H1 (cell line): Measurements from ENCODE around the gene MAP4K4. TPM values are rescaled to one million over a fixed set of nuclear protein-coding genes. Genes with fewer than 3 reads are reported as not detected.

ENCODE experiments used
- CTCF ChIA-PET: fragments of 300-600 bp; sonication (Branson Sonifier 250); formaldehyde crosslinking; loops from one replicate; lab custom pipeline; 2021; ENCODE audit not compliant: partially characterized antibody; lab: Charles Lee
- POLR2A ChIA-PET: fragments of 300-600 bp; sonication (Branson Sonifier 250); formaldehyde crosslinking; loops from one replicate; lab custom pipeline; 2021; ENCODE audit warnings: inconsistent platforms; ENCODE audit not compliant: partially characterized antibody; lab: Charles Lee
- DNase-seq, 2 experiments: peaks; one replicate each; pipeline versions ENCODE4 v3.0.0 to v3.0.0-alpha.2; 2010 to 2022; ENCODE audit warnings: low spot score in 2 of 2, low read depth in 1 of 2, mixed read lengths in 1 of 2
- FAIRE-seq: peaks from 2 replicates; lab custom pipeline; 2011; peaks lifted over from hg19 to GRCh38; lab: Jason Lieb, UNC
- H2AFZ ChIP-seq: 2 replicates; pipeline ENCODE4 v1.8.1; 2012; ENCODE audit warnings: low read length, inconsistent platforms
- H2AK5ac ChIP-seq: 2 replicates; pipeline ENCODE4 v1.6.1; 2013; ENCODE audit warnings: low read depth, low read length
- H2BK120ac ChIP-seq: replicated peaks from 2 replicates; pipeline ENCODE3; 2013; ENCODE audit warnings: low read depth, low read length, inconsistent platforms
- H2BK12ac ChIP-seq: 2 replicates; pipeline ENCODE4 v1.6.1; 2013; ENCODE audit warnings: low read depth, low read length
- H2BK15ac ChIP-seq: 2 replicates; pipeline ENCODE4 v1.6.1; 2013; ENCODE audit warnings: low read length
- H2BK20ac ChIP-seq: 2 replicates; pipeline ENCODE4 v1.6.1; 2013; ENCODE audit warnings: low read length
- H2BK5ac ChIP-seq: 2 replicates; pipeline ENCODE4 v1.6.1; 2013; ENCODE audit warnings: low read depth, low read length
- H3K14ac ChIP-seq: 2 replicates; pipeline ENCODE4 v1.6.1; 2013; ENCODE audit warnings: inconsistent platforms; ENCODE audit not compliant: insufficient read length
- H3K18ac ChIP-seq: 2 replicates; pipeline ENCODE4 v1.6.1; 2013; ENCODE audit warnings: low read length; ENCODE audit errors: extremely low read depth
- H3K23ac ChIP-seq: 2 replicates; pipeline ENCODE4 v1.6.1; 2013; ENCODE audit warnings: inconsistent platforms; ENCODE audit not compliant: insufficient read length
- H3K23me2 ChIP-seq: 2 replicates; pipeline ENCODE4 v1.6.1; 2013; ENCODE audit warnings: low read depth, low read length
- H3K27ac ChIP-seq: 2 replicates; pipeline ENCODE4 v1.6.1; 2011; ENCODE audit warnings: low read depth, low read length, inconsistent platforms
- H3K27me3 ChIP-seq, 4 experiments: replicated peaks in 1 of 4; 1 replicate in 1 of 4; 2 replicates in 3 of 4; pipeline versions ENCODE4 v1.6.1 to v1.8.1; 2011 to 2013; ENCODE audit warnings: low read length in 3 of 4, mild to moderate bottlenecking in 3 of 4, inconsistent platforms in 2 of 4, mixed read lengths in 2 of 4, moderate library complexity in 1 of 4; ENCODE audit not compliant: control insufficient read depth in 3 of 4, insufficient read depth in 3 of 4; ENCODE audit errors: extremely low read depth in 1 of 4
- H3K36me3 ChIP-seq, 4 experiments: 2 replicates each; pipeline versions ENCODE4 v1.6.1 to v1.8.1; 2011 to 2013; ENCODE audit warnings: mild to moderate bottlenecking in 4 of 4, low read length in 3 of 4, moderate library complexity in 2 of 4, control low read depth in 1 of 4, inconsistent platforms in 1 of 4; ENCODE audit not compliant: insufficient read depth in 4 of 4, control insufficient read depth in 2 of 4
- H3K4ac ChIP-seq: replicated peaks from 2 replicates; pipeline ENCODE3; 2013; ENCODE audit warnings: low read length, low read depth, mixed read lengths, inconsistent platforms; ENCODE audit not compliant: insufficient read length
- H3K4me1 ChIP-seq, 4 experiments: replicated peaks in 1 of 4; 1 replicate in 1 of 4; 2 replicates in 3 of 4; pipeline versions ENCODE4 v1.6.1 to v1.8.1; 2011 to 2013; ENCODE audit warnings: low read length in 3 of 4, inconsistent platforms in 2 of 4, mixed read lengths in 1 of 4; ENCODE audit not compliant: insufficient read depth in 4 of 4, control insufficient read depth in 3 of 4
- H3K4me2 ChIP-seq, 2 experiments: 2 replicates each; pipeline versions ENCODE4 v1.6.1 to v1.8.1; 2011 to 2013; ENCODE audit warnings: low read depth in 2 of 2, low read length in 2 of 2, control low read depth in 1 of 2, inconsistent platforms in 1 of 2, mild to moderate bottlenecking in 1 of 2; ENCODE audit not compliant: insufficient read depth in 1 of 2
- H3K4me3 ChIP-seq, 4 experiments: fragments of 200-600, 300-600 bp in 1 of 4; sonication (generic), shearing (Covaris generic), sonication (Bioruptor Twin) in 1 of 4; 2 replicates each; pipeline versions ENCODE4 v1.5.1 to v1.8.1; 2011 to 2016; ENCODE audit warnings: low read length in 4 of 4, low read depth in 3 of 4, control low read depth in 2 of 4, inconsistent platforms in 2 of 4, mild to moderate bottlenecking in 2 of 4, mixed read lengths in 1 of 4, moderate library complexity in 1 of 4; ENCODE audit not compliant: insufficient read depth in 2 of 4; ENCODE audit errors: extremely low read depth in 1 of 4
- H3K56ac ChIP-seq: replicated peaks from 2 replicates; pipeline ENCODE3; 2013; ENCODE audit warnings: low read depth, mild to moderate bottlenecking, mixed read lengths, low read length, inconsistent platforms; ENCODE audit not compliant: insufficient read length
- H3K79me1 ChIP-seq: 2 replicates; pipeline ENCODE4 v1.6.1; 2013; ENCODE audit warnings: low read depth, low read length, control low read depth
- H3K79me2 ChIP-seq, 2 experiments: 2 replicates each; pipeline versions ENCODE4 v1.6.1 to v1.8.1; 2012 to 2013; ENCODE audit warnings: low read length in 2 of 2, mild to moderate bottlenecking in 2 of 2, inconsistent platforms in 1 of 2; ENCODE audit not compliant: insufficient read depth in 2 of 2, control insufficient read depth in 1 of 2
- H3K9ac ChIP-seq, 4 experiments: replicated peaks in 1 of 4; 1 replicate in 1 of 4; 2 replicates in 3 of 4; pipeline versions ENCODE4 v1.6.1 to v1.8.1; 2011 to 2013; ENCODE audit warnings: low read depth in 3 of 4, low read length in 3 of 4, control low read depth in 2 of 4, mild to moderate bottlenecking in 2 of 4, moderate library complexity in 2 of 4, inconsistent platforms in 1 of 4; ENCODE audit errors: extremely low read depth in 1 of 4
- H3K9me3 ChIP-seq, 2 experiments: 2 replicates each; pipeline versions ENCODE4 v1.6.1 to v1.8.1; 2012 to 2013; ENCODE audit warnings: mild to moderate bottlenecking in 2 of 2, moderate library complexity in 2 of 2, control low read depth in 1 of 2, inconsistent platforms in 1 of 2, low read depth in 1 of 2, low read length in 1 of 2, mixed read lengths in 1 of 2; ENCODE audit not compliant: insufficient read depth in 2 of 2
- H4K20me1 ChIP-seq, 2 experiments: replicated peaks in 1 of 2; 2 replicates each; pipeline versions ENCODE3 to v1.8.1; 2011 to 2013; ENCODE audit warnings: inconsistent platforms in 2 of 2, low read length in 2 of 2, mild to moderate bottlenecking in 1 of 2; ENCODE audit not compliant: insufficient read depth in 2 of 2, control insufficient read depth in 1 of 2
- H4K5ac ChIP-seq: 2 replicates; pipeline ENCODE4 v1.6.1; 2013; ENCODE audit warnings: low read length, low read depth, mixed read lengths, inconsistent platforms; ENCODE audit not compliant: insufficient read length
- H4K8ac ChIP-seq: 2 replicates; pipeline ENCODE4 v1.8.0; 2013; ENCODE audit warnings: mild to moderate bottlenecking, moderate library complexity, low read length, inconsistent platforms; ENCODE audit not compliant: insufficient read depth; ENCODE audit errors: extremely low read depth
- H4K91ac ChIP-seq: replicated peaks from 2 replicates; pipeline ENCODE3; 2013; ENCODE audit warnings: low read length, mixed read lengths, inconsistent platforms; ENCODE audit not compliant: insufficient read length
- ATF3 ChIP-seq: IDR thresholded peaks from 2 replicates; pipeline ENCODE4 v1.6.1; 2011; ENCODE audit warnings: low read depth, mild to moderate bottlenecking, low read length; ENCODE audit not compliant: insufficient read depth
- BACH1 ChIP-seq: IDR thresholded peaks from 2 replicates; pipeline ENCODE4 v1.6.1; 2012; ENCODE audit warnings: low read length, improper control_type of control experiment
- BCL11A ChIP-seq, 2 experiments: IDR thresholded peaks; one replicate each; pipeline ENCODE4 v1.6.1; 2011; ENCODE audit warnings: low read depth in 2 of 2, low read length in 2 of 2, mild to moderate bottlenecking in 2 of 2
- NANOG ChIP-seq: IDR thresholded peaks from 2 replicates; pipeline ENCODE4 v1.6.1; 2011; ENCODE audit warnings: low read length, low read depth, mild to moderate bottlenecking, inconsistent platforms; ENCODE audit not compliant: insufficient read depth, poor library complexity, severe bottlenecking
- POU5F1 ChIP-seq: IDR thresholded peaks from 2 replicates; pipeline ENCODE4 v1.6.1; 2011; ENCODE audit warnings: low read depth, mild to moderate bottlenecking, low read length, moderate library complexity
- RXRA ChIP-seq: IDR thresholded peaks from 2 replicates; pipeline ENCODE4 v1.6.1; 2011; ENCODE audit warnings: low read depth, mild to moderate bottlenecking, low read length, moderate library complexity; ENCODE audit not compliant: insufficient read depth
- SAP30 ChIP-seq: fragments of 300-600 bp; sonication (generic); IDR thresholded peaks from 2 replicates; pipeline ENCODE4 v1.7.1; 2012; ENCODE audit warnings: low read length, moderate library complexity, mild to moderate bottlenecking, inconsistent platforms; ENCODE audit not compliant: insufficient read depth, insufficient replicate concordance
- SIX5 ChIP-seq: IDR thresholded peaks from 2 replicates; pipeline ENCODE4 v1.6.1; 2011; ENCODE audit warnings: mild to moderate bottlenecking, low read depth, low read length
- TAF1 ChIP-seq: IDR thresholded peaks from 2 replicates; pipeline ENCODE4 v1.6.1; 2011; ENCODE audit warnings: mild to moderate bottlenecking, low read depth, low read length
- TCF12 ChIP-seq: IDR thresholded peaks from 2 replicates; pipeline ENCODE4 v1.6.1; 2011; ENCODE audit warnings: low read depth, mild to moderate bottlenecking, low read length
- WGBS, 2 experiments: shearing (Covaris generic) in 1 of 2; methylation state at CpG; one replicate each; pipeline versions ENCODE4 v1.1.6 to v1.1.7; 2013 to 2015; ENCODE audit warnings: low lambda C conversion rate in 2 of 2, mixed read lengths in 2 of 2, inconsistent platforms in 1 of 2, low coverage in 1 of 2, missing lambda C conversion rate in 1 of 2; ENCODE audit not compliant: insufficient replicate concordance in 2 of 2, insufficient coverage in 1 of 2, insufficient read length in 1 of 2; ENCODE audit errors: extremely low coverage in 1 of 2, missing lambda C conversion rate in 1 of 2; 5-methylcytosine and 5-hydroxymethylcytosine counted together
- polyA plus RNA-seq, 7 experiments: library from polyadenylated mRNA; depleted of rRNA in 3 of 7; stranded (reverse) in 5 of 7; unstranded in 2 of 7; fragments of >200 nt in 5 of 7; fragments of 200-250 nt in 2 of 7; gene quantifications; 1 replicate in 5 of 7; 2 replicates in 1 of 7; 4 replicates in 1 of 7; pipeline versions ENCODE4 v1.2.1 to v1.2.3, GENCODE V29; 2011 to 2013; ENCODE audit warnings: missing spikeins in 2 of 7, mixed read lengths in 2 of 7
- total RNA-seq: library from RNA; stranded (reverse); fragmentation: NEBNext Ultra II Directional; extraction: Animal tissue kit (Norgen Biotek cat#: 25700); gene quantifications from 2 replicates; pipeline ENCODE4 v1.2.1, GENCODE V29; 2021
- TF ChIP-seq, protein P1 (sequence below): IDR thresholded peaks from 2 replicates; pipeline ENCODE4 v1.6.1; 2011; ENCODE audit warnings: low read length, improper control_type of control experiment
- TF ChIP-seq, protein P2 (sequence below): IDR thresholded peaks from 2 replicates; pipeline ENCODE4 v1.6.1; 2012; ENCODE audit warnings: inconsistent platforms

The MAP4K4 gene
- total and polyA plus RNA-seq, 2 of the 8 experiments (the other 6 are each of a cell fraction or from before 2014, with no cell fraction given): 53.2 to 138 TPM

DNA sequence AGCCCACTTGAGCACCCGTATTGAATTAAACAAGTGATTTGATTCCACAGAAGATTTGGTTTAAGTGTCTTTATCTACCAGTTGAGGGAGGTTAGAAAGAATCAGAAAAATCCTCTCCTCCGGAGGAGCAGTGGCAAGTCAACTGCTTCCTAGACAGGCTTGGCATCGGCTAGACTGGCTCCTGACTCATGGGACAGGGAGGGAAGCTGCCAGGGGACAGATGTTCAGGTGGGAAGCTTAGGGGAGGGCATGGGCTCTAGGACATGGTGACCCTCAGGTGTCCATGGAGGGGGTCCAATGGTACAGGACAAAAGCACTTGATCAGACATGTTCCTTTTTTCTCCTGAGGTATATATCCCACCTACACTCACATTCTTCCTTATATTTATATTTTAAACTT, 175.0 kb downstream of the MAP4K4 start:
- Histone ChIP-seq H2BK15ac (no peak overlapping the region), H4K5ac (no peak overlapping the region), H4K20me1 (peaks cover 0 to 2% of the 10 kb centered on the region in 2 experiments), H2BK12ac (no peak overlapping the region), H3K23me2 (no peaks in the 10 kb centered on the region; the same call in 1 of the 2 replicates), H3K23ac (no peak overlapping the region), H3K27ac (0 out of 2 replicates have a peak overlapping the region, but pooled peaks have one; percentile 3), H3K4me1 (no peaks in the 10 kb centered on the region), H3K36me3 (peaks cover 27 to 77% (median 70%) of the 10 kb centered on the region in 4 experiments), H3K79me2 (no peaks in the 10 kb centered on the region), H4K8ac (no peak overlapping the region), H3K9me3 (no peaks in the 10 kb centered on the region), H3K27me3 (no peaks in the 10 kb centered on the region), H3K18ac (no peak overlapping the region), H2BK120ac (no peak overlapping the region), H3K4me2 (no peak overlapping the region), H3K56ac (no peak overlapping the region), H2AFZ (no peak overlapping the region), H3K79me1 (no peaks in the 10 kb centered on the region), H3K14ac (no peak overlapping the region), H3K9ac (no peak overlapping the region), H3K4me3 (no peak overlapping the region), H3K4ac (no peak overlapping the region), H2BK5ac (no peak overlapping the region), H2AK5ac (no peak overlapping the region), H2BK20ac (no peak overlapping the region), H4K91ac (no peak overlapping the region)
- ChIA-PET POLR2A (no interaction called here), CTCF (interaction anchor here (1.0 to 2.5 kb wide), 5 partner anchors 12 to 140 kb away, joined by 3 to 15 read pairs (median 4); no protein-coding TSS in a partner anchor)
- WGBS, 2 experiments: 86% methylated on average over 3 of the region's 3 CpGs; no CpG with 5 or more reads in 1 of the 2 experiments
- DNase-seq (no peak), FAIRE-seq (no peak)
- TF ChIP-seq ATF3 (no peak), TCF12 (no peak), BCL11A (IDR thresholded peaks at IDR 0.05; ENCODE audit: low read depth in 2 of 2, low read length in 2 of 2) (no peak), BACH1 (no peak), NANOG (no peak), SIX5 (no peak), SAP30 (no peak), POU5F1 (no peak), TAF1 (no peak), RXRA (no peak)
- TF ChIP-seq, protein P1, sequence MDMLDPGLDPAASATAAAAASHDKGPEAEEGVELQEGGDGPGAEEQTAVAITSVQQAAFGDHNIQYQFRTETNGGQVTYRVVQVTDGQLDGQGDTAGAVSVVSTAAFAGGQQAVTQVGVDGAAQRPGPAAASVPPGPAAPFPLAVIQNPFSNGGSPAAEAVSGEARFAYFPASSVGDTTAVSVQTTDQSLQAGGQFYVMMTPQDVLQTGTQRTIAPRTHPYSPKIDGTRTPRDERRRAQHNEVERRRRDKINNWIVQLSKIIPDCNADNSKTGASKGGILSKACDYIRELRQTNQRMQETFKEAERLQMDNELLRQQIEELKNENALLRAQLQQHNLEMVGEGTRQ: no peak
- TF ChIP-seq, protein P2, sequence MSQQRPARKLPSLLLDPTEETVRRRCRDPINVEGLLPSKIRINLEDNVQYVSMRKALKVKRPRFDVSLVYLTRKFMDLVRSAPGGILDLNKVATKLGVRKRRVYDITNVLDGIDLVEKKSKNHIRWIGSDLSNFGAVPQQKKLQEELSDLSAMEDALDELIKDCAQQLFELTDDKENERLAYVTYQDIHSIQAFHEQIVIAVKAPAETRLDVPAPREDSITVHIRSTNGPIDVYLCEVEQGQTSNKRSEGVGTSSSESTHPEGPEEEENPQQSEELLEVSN: no peak
